Breast epithelium (tissue), 4 donors: ENCODE measurements around the gene OSTN. TPM values are rescaled to one million over a fixed set of nuclear protein-coding genes. Genes with fewer than 3 reads are reported as not detected.

Experiments
- DNase-seq, 2 donors: peaks; one replicate each; pipeline ENCODE4 v3.0.0-alpha.2; 2019; ENCODE audit warnings: low spot score in 2 of 2
- H3K27ac ChIP-seq, 2 donors: fragments of 200-600 bp; sonication (generic) in 1 of 2; one replicate each; pipeline ENCODE4 v1.5.1; 2016 to 2019; ENCODE audit warnings: mild to moderate bottlenecking in 1 of 2
- H3K27me3 ChIP-seq, 2 donors: fragments of 200-600 bp; sonication (generic) in 1 of 2; one replicate each; pipeline versions ENCODE4 v1.5.1 to v1.6.0; 2017 to 2019; ENCODE audit warnings: control low read depth in 1 of 2, mild to moderate bottlenecking in 1 of 2
- H3K36me3 ChIP-seq: fragments of 200-600 bp; one replicate; pipeline ENCODE4 v1.5.1; 2019
- H3K4me1 ChIP-seq, 2 donors: fragments of 200-600 bp; sonication (generic); one replicate each; pipeline ENCODE4 v1.5.1; 2016 to 2019; ENCODE audit warnings: control low read depth in 1 of 2
- H3K4me3 ChIP-seq, 3 donors: fragments of 200-600 bp; sonication (generic); 1 replicate in 2 of 3; 2 replicates in 1 of 3; pipeline ENCODE4 v1.5.1; 2016 to 2019; ENCODE audit warnings: mild to moderate bottlenecking in 3 of 3, moderate library complexity in 2 of 3
- H3K9me3 ChIP-seq, 2 donors: fragments of 200-600 bp; sonication (generic) in 1 of 2; one replicate each; pipeline ENCODE4 v1.5.1; 2016 to 2019; ENCODE audit warnings: control low read depth in 1 of 2
- POLR2A ChIP-seq: fragments of 450-650 bp; IDR thresholded peaks from one replicate; pipeline ENCODE4 v1.6.1; 2016; ENCODE audit warnings: antibody characterized with exemption, mild to moderate bottlenecking, moderate library complexity
- POLR2AphosphoS5 ChIP-seq, 3 donors: sonication (generic); formaldehyde crosslinking; IDR thresholded peaks; one replicate each; pipeline ENCODE4 v1.6.1; 2017; ENCODE audit warnings: antibody characterized with exemption in 3 of 3
- intact Hi-C: fragments of 100-400 bp; cut with DNase I; formaldehyde crosslinking; loops from one replicate; pipeline ENCODE4 v1.15.1; 2023; ENCODE audit warnings: low total_unique reads
- total RNA-seq, 3 donors: library from RNA; depleted of rRNA; stranded (reverse); fragments of >200 nt; gene quantifications; one replicate each; pipeline ENCODE4 v1.1.0, GENCODE V29; 2016
- TF ChIP-seq, protein P1 (sequence below), 3 donors: fragments of 450-650 bp; IDR thresholded peaks; one replicate each; pipeline ENCODE4 v1.5.1; 2016 to 2017; ENCODE audit warnings: antibody characterized with exemption in 3 of 3, mild to moderate bottlenecking in 3 of 3, moderate library complexity in 3 of 3

The OSTN gene
- total RNA-seq, 3 donors from 2014 or later: 2.5 TPM; not detected in 2

DNA sequence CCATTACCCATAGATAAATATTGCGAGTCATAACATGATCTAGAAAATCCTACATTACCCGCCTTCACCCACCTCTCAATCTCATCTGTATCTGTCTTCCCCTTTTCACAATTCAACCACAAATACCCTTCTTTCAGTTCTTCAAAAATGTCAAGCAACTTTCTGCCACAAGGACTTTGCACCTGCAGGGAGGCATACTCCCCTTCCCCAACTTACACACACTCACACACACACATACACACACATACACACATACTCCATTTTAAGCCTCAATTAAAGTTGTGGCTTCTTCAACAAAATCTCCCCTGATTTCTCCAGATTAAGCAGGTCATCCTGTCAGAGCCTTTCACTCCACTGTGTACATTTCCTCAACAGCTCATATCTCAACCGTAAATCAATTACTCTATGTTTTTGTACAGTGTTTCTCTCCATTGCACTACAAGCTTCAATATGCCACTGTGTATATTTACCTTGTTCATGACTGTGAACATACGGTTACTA is 97.0 kb downstream of the OSTN start:
- no peak for DNase-seq
- H3K4me3 ChIP-seq: no peak overlapping the region
- no peak for TF ChIP-seq POLR2A
- no peak for TF ChIP-seq POLR2AphosphoS5 (IDR thresholded peaks at IDR 0.05)
- TF ChIP-seq, protein P1, sequence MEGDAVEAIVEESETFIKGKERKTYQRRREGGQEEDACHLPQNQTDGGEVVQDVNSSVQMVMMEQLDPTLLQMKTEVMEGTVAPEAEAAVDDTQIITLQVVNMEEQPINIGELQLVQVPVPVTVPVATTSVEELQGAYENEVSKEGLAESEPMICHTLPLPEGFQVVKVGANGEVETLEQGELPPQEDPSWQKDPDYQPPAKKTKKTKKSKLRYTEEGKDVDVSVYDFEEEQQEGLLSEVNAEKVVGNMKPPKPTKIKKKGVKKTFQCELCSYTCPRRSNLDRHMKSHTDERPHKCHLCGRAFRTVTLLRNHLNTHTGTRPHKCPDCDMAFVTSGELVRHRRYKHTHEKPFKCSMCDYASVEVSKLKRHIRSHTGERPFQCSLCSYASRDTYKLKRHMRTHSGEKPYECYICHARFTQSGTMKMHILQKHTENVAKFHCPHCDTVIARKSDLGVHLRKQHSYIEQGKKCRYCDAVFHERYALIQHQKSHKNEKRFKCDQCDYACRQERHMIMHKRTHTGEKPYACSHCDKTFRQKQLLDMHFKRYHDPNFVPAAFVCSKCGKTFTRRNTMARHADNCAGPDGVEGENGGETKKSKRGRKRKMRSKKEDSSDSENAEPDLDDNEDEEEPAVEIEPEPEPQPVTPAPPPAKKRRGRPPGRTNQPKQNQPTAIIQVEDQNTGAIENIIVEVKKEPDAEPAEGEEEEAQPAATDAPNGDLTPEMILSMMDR (IDR thresholded peaks at IDR 0.05): no peak
- no peaks in the 10 kb centered on the region for H3K27me3 ChIP-seq
- no peaks in the 10 kb centered on the region for H3K4me1 ChIP-seq
- intact Hi-C loops: no loop called here
- no peak overlapping the region for H3K27ac ChIP-seq
- H3K36me3 ChIP-seq: no peaks in the 10 kb centered on the region
- no peaks in the 10 kb centered on the region for H3K9me3 ChIP-seq

DNA sequence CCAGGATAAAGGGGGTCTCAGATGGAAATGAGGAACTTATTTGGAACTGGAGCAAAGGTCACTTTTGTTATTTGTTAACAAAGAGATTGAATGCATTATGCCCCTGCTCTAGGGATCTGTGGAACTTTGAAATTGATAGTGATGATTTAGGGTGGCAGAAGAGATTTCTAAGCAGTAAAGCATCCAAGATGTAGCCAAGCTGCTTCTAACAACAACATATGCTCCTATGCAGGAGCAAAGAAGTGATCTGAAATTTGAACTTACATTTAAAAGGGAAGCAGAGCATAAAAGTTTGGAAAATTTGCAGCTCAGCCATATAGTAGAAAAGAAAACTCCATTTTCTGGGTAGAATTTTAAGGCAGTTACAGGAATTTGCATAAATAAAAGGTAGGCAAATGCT is 99.8 kb downstream of the OSTN start:
- intact Hi-C loops: no loop called here
- TF ChIP-seq POLR2A: no peak
- TF ChIP-seq, protein P1 (IDR thresholded peaks at IDR 0.05): no peak
- TF ChIP-seq POLR2AphosphoS5 (IDR thresholded peaks at IDR 0.05): no peak
- no peaks in the 10 kb centered on the region for H3K36me3 ChIP-seq
- no peaks in the 10 kb centered on the region for H3K27me3 ChIP-seq
- H3K4me1 ChIP-seq: no peaks in the 10 kb centered on the region
- DNase-seq: no peak
- no peak overlapping the region for H3K27ac ChIP-seq
- no peaks in the 10 kb centered on the region for H3K9me3 ChIP-seq
- no peak overlapping the region for H3K4me3 ChIP-seq

DNA sequence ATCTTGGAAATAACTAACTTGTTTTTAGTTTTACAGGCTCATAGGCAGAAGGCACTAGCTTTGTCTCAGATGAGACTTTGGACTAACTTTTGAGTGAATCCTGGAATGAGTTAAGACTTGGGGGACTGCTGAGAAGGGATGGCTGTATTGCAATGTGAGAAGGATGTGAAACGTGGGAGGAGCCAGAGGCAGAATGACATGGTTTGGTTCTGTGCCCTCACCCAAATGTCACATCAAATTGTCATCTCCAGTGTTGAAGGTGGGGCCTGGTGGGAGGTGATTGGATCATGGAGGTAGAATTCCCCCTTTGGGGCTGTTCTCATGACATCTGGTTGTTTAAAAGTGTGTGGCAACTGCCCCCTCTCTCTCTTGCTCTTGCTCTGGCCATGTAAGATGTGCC is 101.4 kb downstream of the OSTN start:
- no peak for TF ChIP-seq POLR2A
- TF ChIP-seq, protein P1 (IDR thresholded peaks at IDR 0.05): no peak
- no peak for TF ChIP-seq POLR2AphosphoS5 (IDR thresholded peaks at IDR 0.05)
- intact Hi-C loops: no loop called here

GRCh38 chr3:191301017-191301416 is 102.0 kb downstream of the OSTN start:
- intact Hi-C loops: no loop called here
- H3K36me3 ChIP-seq: no peaks in the 10 kb centered on the region
- H3K9me3 ChIP-seq: no peaks in the 10 kb centered on the region
- no peaks in the 10 kb centered on the region for H3K4me1 ChIP-seq
- H3K4me3 ChIP-seq: no peak overlapping the region
- TF ChIP-seq, protein P1 (IDR thresholded peaks at IDR 0.05): no peak
- TF ChIP-seq POLR2AphosphoS5 (IDR thresholded peaks at IDR 0.05): no peak
- no peak for TF ChIP-seq POLR2A
- no peaks in the 10 kb centered on the region for H3K27me3 ChIP-seq
- no peak for DNase-seq
- H3K27ac ChIP-seq: no peak overlapping the region

More for the DNA sequence above, 101.4 kb downstream of the OSTN start:
- Histone ChIP-seq H3K27ac (no peak overlapping the region), H3K4me3 (no peak overlapping the region), H3K4me1 (no peaks in the 10 kb centered on the region), H3K9me3 (no peaks in the 10 kb centered on the region), H3K27me3 (no peaks in the 10 kb centered on the region), H3K36me3 (no peaks in the 10 kb centered on the region)
- no peak for DNase-seq

- DNase-seq: no peak
- intact Hi-C loops: no loop called here
- Histone ChIP-seq H3K36me3 (no peaks in the 10 kb centered on the region), H3K27ac (no peak overlapping the region), H3K4me3 (no peak overlapping the region), H3K27me3 (no peaks in the 10 kb centered on the region), H3K9me3 (no peaks in the 10 kb centered on the region), H3K4me1 (no peaks in the 10 kb centered on the region)
- TF ChIP-seq POLR2A (no peak), POLR2AphosphoS5 (IDR thresholded peaks at IDR 0.05) (no peak)
- TF ChIP-seq, protein P1 (IDR thresholded peaks at IDR 0.05): no peak
Measured at GRCh38 chr3:191301782-191302411, 102.9 kb downstream of the OSTN start.
